Trophoblast cell (in vitro differentiated cells and primary cell): ENCODE results near the gene DENND4C.
"Not testable (repeated sequence)": the region's sequence is repeated elsewhere in the genome, so short reads cannot be mapped to it uniquely, and the experiment has no call there.

ENCODE experiments used
- DNase-seq, 2 donors: peaks; one replicate each; pipeline ENCODE4 v3.0.0-alpha.2; 2016
- H2AFZ ChIP-seq: 2 replicates; pipeline ENCODE4 v1.6.1; 2013; ENCODE audit warnings: low read length, moderate library complexity, mild to moderate bottlenecking; ENCODE audit not compliant: insufficient read depth, poor library complexity
- H2AK5ac ChIP-seq: 2 replicates; pipeline ENCODE4 v1.6.1; 2013; ENCODE audit warnings: mild to moderate bottlenecking, low read length
- H2BK120ac ChIP-seq: 2 replicates; pipeline ENCODE4 v1.6.1; 2013; ENCODE audit warnings: low read length, mild to moderate bottlenecking, moderate library complexity; ENCODE audit not compliant: insufficient read depth, poor library complexity
- H2BK12ac ChIP-seq: 2 replicates; pipeline ENCODE4 v1.6.1; 2013; ENCODE audit warnings: mild to moderate bottlenecking, low read length, moderate library complexity
- H2BK5ac ChIP-seq: 2 replicates; pipeline ENCODE4 v1.6.1; 2013; ENCODE audit warnings: low read length, low read depth, moderate library complexity, mild to moderate bottlenecking; ENCODE audit not compliant: poor library complexity
- H3K14ac ChIP-seq: 2 replicates; pipeline ENCODE4 v1.6.1; 2013; ENCODE audit warnings: mild to moderate bottlenecking, low read length
- H3K18ac ChIP-seq: 2 replicates; pipeline ENCODE4 v1.6.1; 2013; ENCODE audit warnings: mild to moderate bottlenecking, low read length
- H3K23ac ChIP-seq: 2 replicates; pipeline ENCODE4 v1.6.1; 2013; ENCODE audit warnings: low read length
- H3K27ac ChIP-seq: 2 replicates; pipeline ENCODE4 v1.5.1; 2013; ENCODE audit warnings: low read depth, mild to moderate bottlenecking, inconsistent platforms, low read length, moderate library complexity
- H3K27me3 ChIP-seq: 2 replicates; pipeline ENCODE4 v1.6.1; 2013; ENCODE audit warnings: inconsistent platforms, mild to moderate bottlenecking, low read length, moderate library complexity; ENCODE audit not compliant: insufficient read depth
- H3K36me3 ChIP-seq, 2 experiments: 1 replicate in 1 of 2; 2 replicates in 1 of 2; pipeline ENCODE4 v1.6.1; 2013; ENCODE audit warnings: low read length in 2 of 2, mild to moderate bottlenecking in 2 of 2, moderate library complexity in 1 of 2; ENCODE audit not compliant: insufficient read depth in 2 of 2, control insufficient read depth in 1 of 2
- H3K4ac ChIP-seq: 2 replicates; pipeline ENCODE4 v1.6.1; 2013; ENCODE audit warnings: low read depth, mild to moderate bottlenecking, low read length, moderate library complexity
- H3K4me1 ChIP-seq, 2 experiments: 1 replicate in 1 of 2; 2 replicates in 1 of 2; pipeline ENCODE4 v1.6.1; 2013; ENCODE audit warnings: low read length in 2 of 2, mild to moderate bottlenecking in 2 of 2, moderate library complexity in 1 of 2; ENCODE audit not compliant: insufficient read depth in 2 of 2, control insufficient read depth in 1 of 2
- H3K4me2 ChIP-seq: 2 replicates; pipeline ENCODE4 v1.6.1; 2013; ENCODE audit warnings: inconsistent platforms, mild to moderate bottlenecking, low read length, moderate library complexity
- H3K4me3 ChIP-seq: 2 replicates; pipeline ENCODE4 v1.5.1; 2013; ENCODE audit warnings: mild to moderate bottlenecking, low read depth, low read length, inconsistent platforms
- H3K79me1 ChIP-seq: one replicate; pipeline ENCODE4 v1.6.1; 2013; ENCODE audit warnings: low read length
- H3K79me2 ChIP-seq: 2 replicates; pipeline ENCODE4 v1.6.1; 2013; ENCODE audit warnings: low read length, mild to moderate bottlenecking; ENCODE audit not compliant: control insufficient read depth, insufficient read depth, poor library complexity
- H3K9ac ChIP-seq: 2 replicates; pipeline ENCODE4 v1.6.1; 2013; ENCODE audit warnings: mild to moderate bottlenecking, low read length
- H3K9me3 ChIP-seq: 2 replicates; pipeline ENCODE4 v1.6.1; 2013; ENCODE audit warnings: low read depth, mild to moderate bottlenecking, control low read depth, inconsistent platforms, low read length; ENCODE audit not compliant: insufficient read depth
- H4K12ac ChIP-seq: 2 replicates; pipeline ENCODE4 v1.6.1; 2013; ENCODE audit warnings: low read depth, mild to moderate bottlenecking, low read length, moderate library complexity
- H4K8ac ChIP-seq: 2 replicates; pipeline ENCODE4 v1.6.1; 2013; ENCODE audit warnings: low read depth, mild to moderate bottlenecking, low read length, moderate library complexity
- H4K91ac ChIP-seq: one replicate; pipeline ENCODE4 v1.6.1; 2013; ENCODE audit warnings: low read depth, mild to moderate bottlenecking, low read length, moderate library complexity
- WGBS: extraction: QIAGEN DNeasy Blood & Tissue Kit; methylation state at CpG from one replicate; pipeline ENCODE4 v1.1.7; 2013; ENCODE audit warnings: missing lambda C conversion rate; ENCODE audit not compliant: insufficient read length, insufficient coverage; ENCODE audit errors: extremely low coverage; 5-methylcytosine and 5-hydroxymethylcytosine counted together

Gene DENND4C

DNA sequence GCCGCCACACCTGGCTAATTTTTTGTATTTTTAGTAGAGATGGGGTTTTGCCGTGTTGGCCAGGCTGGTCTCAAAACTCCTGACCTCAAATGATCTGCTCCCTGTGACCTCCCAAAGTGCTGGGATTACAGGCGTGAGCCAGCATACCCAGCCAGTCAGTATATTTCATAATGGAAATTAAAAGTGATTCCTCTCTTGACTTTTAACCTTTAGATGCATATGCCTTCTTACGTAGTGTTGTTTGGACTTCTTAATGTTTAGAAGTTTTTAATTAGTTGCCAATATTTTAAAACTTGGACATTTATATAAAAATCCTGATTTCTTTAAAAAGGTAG is 22.4 kb downstream of the DENND4C start:
- Histone ChIP-seq H3K27me3 (no peaks in the 10 kb centered on the region), H2BK5ac (no peak overlapping the region), H3K4ac (no peak overlapping the region), H4K91ac (no peak overlapping the region), H3K79me1 (no peaks in the 10 kb centered on the region), H3K4me3 (no peak overlapping the region), H3K23ac (no peak overlapping the region), H3K9me3 (no peaks in the 10 kb centered on the region), H2BK12ac (no peak overlapping the region), H3K36me3 (peaks cover 1 to 2% of the 10 kb centered on the region in 2 experiments), H3K9ac (no peak overlapping the region), H3K14ac (no peak overlapping the region), H3K27ac (no peak overlapping the region), H3K18ac (no peak overlapping the region), H2AK5ac (no peak overlapping the region), H4K12ac (no peak overlapping the region), H3K4me2 (no peak overlapping the region), H2BK120ac (no peak overlapping the region), H2AFZ (no peak overlapping the region), H4K8ac (no peak overlapping the region), H3K79me2 (peaks cover 9% of the 10 kb centered on the region), H3K4me1 (no peaks in the 10 kb centered on the region)
- no CpG with 5 or more reads among the region's 4 CpGs for WGBS
- no peak for DNase-seq

DNA sequence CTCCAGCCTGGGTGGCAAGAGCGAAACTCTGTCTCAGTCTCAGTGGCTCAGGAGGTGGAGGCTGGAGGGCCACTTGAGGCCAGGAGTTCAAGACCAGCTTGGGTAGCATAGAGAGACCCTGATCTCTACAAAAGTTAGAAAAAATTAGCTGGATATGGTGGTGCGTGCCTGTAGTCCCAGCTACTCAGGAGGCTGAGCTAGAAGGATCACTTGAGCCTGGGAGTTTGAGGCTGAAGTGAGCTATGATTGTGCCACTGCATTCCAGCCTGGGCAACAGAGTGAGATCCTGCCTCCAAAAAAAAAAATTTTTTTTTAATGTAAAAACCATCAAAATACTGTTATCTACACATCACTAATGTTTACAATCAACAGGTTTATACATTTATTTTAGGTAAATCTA is 24.6 kb downstream of the DENND4C start:
- Histone ChIP-seq H2BK5ac (no peak overlapping the region), H3K9ac (no peak overlapping the region), H3K27ac (no peak overlapping the region), H2AK5ac (no peak overlapping the region), H3K27me3 (no peaks in the 10 kb centered on the region), H2BK12ac (no peak overlapping the region), H3K4me2 (no peak overlapping the region), H3K79me1 (no peaks in the 10 kb centered on the region), H2AFZ (no peak overlapping the region), H3K4me3 (no peak overlapping the region), H3K4ac (peak overlapping the region; percentile 12), H3K9me3 (no peaks in the 10 kb centered on the region), H3K18ac (no peak overlapping the region), H3K14ac (no peak overlapping the region), H4K91ac (no peak overlapping the region), H4K8ac (no peak overlapping the region), H4K12ac (no peak overlapping the region), H2BK120ac (no peak overlapping the region), H3K4me1 (no peaks in the 10 kb centered on the region), H3K79me2 (peaks cover 5% of the 10 kb centered on the region), H3K23ac (no peak overlapping the region), H3K36me3 (peaks cover 0 to 2% of the 10 kb centered on the region in 2 experiments)
- DNase-seq: no peak
- no CpG with 5 or more reads among the region's 2 CpGs for WGBS

DNA sequence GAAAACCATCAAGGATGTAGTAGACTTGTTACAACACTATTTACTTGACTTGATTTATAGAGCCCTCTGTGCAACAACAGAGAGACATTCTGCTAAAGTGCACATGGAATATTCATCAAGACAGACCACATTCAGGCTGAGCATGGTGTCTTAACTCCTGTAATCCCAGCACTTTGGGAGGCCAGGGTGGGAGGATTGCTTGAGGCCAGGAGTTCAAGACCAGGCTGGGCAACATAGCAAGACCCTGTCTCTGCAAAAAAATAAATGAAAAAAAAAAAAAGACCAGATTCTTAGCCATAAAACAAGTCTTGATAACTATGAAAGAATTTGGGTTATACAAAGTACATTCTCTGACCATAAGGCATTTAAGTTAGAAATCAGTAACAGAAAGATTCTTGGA is 25.3 kb downstream of the DENND4C start:
- no peaks in the 10 kb centered on the region for H3K79me1 ChIP-seq
- H3K18ac ChIP-seq: no peak overlapping the region
- H2BK12ac ChIP-seq: no peak overlapping the region
- H3K27ac ChIP-seq: no peak overlapping the region
- no peak overlapping the region for H4K91ac ChIP-seq
- no peaks in the 10 kb centered on the region for H3K36me3 ChIP-seq
- H3K9ac ChIP-seq: no peak overlapping the region
- no peak overlapping the region for H3K4me3 ChIP-seq
- no peak overlapping the region for H2BK5ac ChIP-seq
- H2BK120ac ChIP-seq: no peak overlapping the region
- no peak overlapping the region for H2AK5ac ChIP-seq
- H4K12ac ChIP-seq: no peak overlapping the region
- no peak overlapping the region for H3K4me2 ChIP-seq
- H3K23ac ChIP-seq: no peak overlapping the region
- no peak overlapping the region for H4K8ac ChIP-seq
- H3K4me1 ChIP-seq: no peaks in the 10 kb centered on the region
- H3K79me2 ChIP-seq: peaks cover 3% of the 10 kb centered on the region
- H2AFZ ChIP-seq: no peak overlapping the region
- no peak for DNase-seq
- no peak overlapping the region for H3K4ac ChIP-seq
- no peaks in the 10 kb centered on the region for H3K9me3 ChIP-seq
- no peaks in the 10 kb centered on the region for H3K27me3 ChIP-seq
- no peak overlapping the region for H3K14ac ChIP-seq

DNA sequence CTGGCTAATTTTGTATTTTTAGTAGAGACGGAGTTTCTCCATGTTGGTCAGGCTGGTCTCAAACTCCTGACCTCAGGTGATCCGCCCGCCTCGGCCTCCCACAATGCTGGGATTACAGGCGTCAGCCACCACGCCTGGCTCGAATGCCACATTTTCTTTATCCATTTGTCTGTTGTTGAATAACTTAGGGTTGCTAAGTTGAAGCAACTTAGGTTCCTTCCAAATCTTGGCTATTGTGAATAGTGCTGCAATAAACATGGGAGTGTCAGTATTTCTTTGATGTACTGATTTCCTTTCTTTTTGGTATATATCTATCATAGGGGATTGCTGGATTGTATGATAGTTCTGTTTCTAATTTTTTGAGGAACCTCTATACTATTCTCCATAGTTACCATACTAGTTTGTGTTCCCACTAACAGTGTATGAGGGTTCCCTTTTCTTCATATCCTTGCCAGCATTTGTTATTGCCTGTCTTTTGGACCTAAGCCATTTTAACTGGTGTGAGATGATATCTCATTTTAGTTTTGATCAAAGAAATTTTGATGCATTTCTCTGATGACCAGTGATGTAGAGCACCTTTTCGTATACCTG is 29.3 kb downstream of the DENND4C start:
- H3K27ac ChIP-seq, H3K27me3 ChIP-seq, H3K79me2 ChIP-seq, H3K36me3 ChIP-seq, H3K23ac ChIP-seq, DNase-seq, H4K91ac ChIP-seq, H2BK120ac ChIP-seq, H3K4me2 ChIP-seq, H4K8ac ChIP-seq, H2AK5ac ChIP-seq, H3K4ac ChIP-seq, H2BK12ac ChIP-seq, H3K79me1 ChIP-seq, H2BK5ac ChIP-seq, H3K9ac ChIP-seq, H3K18ac ChIP-seq, H3K14ac ChIP-seq, H3K9me3 ChIP-seq, H4K12ac ChIP-seq, H3K4me3 ChIP-seq, H3K4me1 ChIP-seq, H2AFZ ChIP-seq: not testable (repeated sequence)
- no CpG with 5 or more reads among the region's 8 CpGs for WGBS
